AML-193 (cell line): ENCODE data around the gene FBXO17.
"Not testable (repeated sequence)": the region's sequence is repeated elsewhere in the genome, so short reads cannot be mapped to it uniquely, and the experiment has no call there.

Source experiments
- DNase-seq, 2 experiments: peaks; one replicate each; lab custom pipeline; 2025; lab: John Stamatoyannopoulos, UW

Gene FBXO17

DNA sequence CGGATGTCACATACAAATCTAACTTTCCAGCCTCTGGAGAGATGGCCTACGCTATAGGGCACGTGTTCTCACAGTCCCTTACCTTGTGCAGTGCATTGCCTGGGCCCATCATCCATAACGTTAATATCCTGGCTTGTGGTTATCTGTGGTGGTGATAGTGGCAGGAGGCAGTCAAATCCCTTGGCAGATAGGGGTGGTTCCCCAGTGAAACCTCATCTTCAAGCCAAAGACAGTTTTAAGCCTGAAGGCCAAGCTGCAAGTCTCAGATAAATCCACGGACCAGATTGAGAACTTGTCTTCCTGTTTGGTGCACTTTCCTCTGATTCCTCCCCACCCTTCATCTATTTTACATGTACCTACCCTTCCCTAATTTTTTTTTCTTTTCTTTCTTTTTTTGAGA, 4.3 kb upstream of the FBXO17 start:
- DNase-seq = no peak

DNA sequence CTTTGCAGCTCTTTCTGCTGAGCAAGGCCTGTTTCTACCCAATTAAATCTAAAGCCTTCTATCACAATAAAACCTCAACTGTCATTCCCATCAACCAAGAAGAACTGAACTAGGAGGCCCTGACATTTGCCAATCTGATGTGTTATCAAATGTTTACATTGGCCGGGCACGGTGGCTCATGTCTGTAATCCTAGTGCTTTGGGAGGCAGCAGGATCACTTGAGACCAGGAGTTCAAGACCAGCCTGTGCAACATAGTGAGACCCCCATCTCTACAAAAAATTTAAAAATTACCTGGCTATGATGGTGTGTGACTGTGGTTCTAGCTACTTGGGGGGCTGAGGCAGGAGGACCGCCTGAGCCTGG, 2.8 kb upstream of the FBXO17 start:
- no peak for DNase-seq

DNA sequence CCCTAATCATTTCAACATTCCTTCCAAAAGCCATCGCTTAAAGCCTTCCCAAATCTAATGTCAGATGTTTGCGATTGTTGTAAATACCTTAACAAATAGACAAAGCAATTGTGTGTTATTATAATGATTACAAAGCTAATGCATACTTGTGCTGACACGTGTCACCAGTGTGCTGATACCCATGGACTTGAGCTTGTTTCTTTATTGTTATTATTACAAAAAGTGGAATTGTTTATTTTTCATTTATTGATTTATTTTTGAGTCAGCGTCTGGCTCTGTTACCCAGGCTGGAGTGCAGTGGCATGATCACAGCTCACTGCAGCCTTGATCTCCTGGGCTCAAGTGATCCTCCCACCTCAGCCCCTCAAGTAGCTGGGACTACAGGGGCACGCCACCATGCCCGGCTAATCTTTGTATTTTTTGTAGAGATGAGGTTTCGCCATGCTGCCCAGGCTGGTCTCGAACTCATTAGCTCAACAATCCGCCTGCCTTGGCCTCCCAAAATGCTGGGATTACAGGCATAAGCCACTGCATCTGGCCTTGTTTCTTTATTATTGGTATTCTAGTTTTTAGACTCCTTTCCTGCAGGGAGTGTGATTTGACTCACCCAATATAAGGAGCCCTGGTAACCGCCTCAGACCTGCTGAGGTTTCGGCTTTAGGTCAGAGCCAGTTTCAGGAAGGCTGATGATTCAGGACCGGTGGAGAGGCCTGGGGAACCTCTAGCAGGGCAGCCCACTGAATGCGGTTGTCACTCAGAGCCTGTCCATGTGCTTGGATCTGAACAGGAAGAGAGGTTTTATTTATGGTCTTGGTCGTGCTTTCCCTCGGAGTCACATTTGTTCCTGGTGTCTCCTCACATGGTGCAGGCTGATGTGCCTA, 2.1 kb upstream of the FBXO17 start:
- no peak for DNase-seq

DNA sequence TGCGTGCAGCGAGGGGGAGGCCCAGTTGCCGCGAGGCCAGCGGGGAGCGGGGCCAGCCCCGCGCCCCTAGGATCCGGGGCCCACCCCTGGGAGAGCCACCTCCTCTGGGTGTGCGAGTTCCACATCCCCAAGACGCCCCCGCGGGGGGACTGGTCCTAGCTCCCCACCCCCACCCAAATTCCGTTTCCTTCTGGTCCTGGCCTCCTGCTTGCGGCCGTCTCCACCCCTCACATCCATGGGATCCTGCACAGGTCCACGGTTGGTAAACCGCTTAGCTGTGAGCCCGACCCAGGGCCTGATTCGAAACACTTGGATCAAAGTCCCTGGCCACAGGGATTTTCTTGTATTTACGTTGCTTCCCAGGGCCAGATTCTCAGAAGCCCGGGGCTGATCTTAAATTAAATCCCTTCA, 324 bp upstream of the FBXO17 start:
- no peak for DNase-seq

DNA sequence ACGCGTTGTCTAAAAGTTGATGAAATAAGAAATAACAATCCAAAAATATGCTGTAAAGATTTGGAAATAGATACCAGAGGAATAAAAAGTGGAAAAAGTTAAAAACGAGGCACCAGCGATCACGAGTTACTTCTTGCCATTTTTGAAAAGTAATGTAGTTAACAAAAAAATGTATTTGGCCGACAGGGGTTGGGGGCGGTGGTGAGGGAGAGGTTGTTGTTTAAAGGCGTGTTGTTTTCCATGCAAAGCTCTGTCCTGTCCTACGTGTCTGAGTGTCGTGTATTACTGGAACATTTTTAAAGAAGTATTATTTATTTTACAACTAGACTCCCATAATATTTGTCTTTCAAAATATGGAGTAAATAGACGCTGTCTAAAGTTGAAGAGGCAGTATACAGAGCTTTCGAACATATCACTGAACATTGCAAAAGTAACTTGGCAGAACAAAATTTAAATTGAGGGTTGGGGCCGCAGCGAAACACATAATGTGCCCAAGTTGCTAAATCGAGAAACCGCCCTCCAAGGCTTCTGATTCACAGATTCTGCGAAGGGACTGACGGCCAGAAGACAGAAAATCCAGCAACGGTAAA, 823 bp downstream of the FBXO17 start:
- no peak for DNase-seq

DNA sequence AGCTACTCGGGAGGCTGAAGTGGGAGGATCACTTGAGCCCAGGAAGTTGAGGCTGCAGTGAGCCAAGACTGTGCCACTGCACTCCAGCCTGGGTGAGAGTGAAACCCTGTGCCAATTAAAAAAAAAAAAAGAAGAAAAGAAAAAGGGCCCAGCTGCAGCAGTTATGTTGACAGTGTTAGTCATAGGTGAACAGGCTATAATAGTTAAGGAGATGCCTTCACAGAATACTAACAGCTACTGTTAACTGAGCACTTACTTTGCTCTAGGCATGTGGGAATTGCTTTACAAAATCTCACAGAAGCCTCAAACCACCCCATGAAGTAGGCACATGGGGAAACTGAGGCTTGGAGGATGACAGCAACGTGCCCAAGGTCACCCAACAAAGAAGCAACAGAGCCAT, 3.9 kb downstream of the FBXO17 start:
- no peak for DNase-seq

DNA sequence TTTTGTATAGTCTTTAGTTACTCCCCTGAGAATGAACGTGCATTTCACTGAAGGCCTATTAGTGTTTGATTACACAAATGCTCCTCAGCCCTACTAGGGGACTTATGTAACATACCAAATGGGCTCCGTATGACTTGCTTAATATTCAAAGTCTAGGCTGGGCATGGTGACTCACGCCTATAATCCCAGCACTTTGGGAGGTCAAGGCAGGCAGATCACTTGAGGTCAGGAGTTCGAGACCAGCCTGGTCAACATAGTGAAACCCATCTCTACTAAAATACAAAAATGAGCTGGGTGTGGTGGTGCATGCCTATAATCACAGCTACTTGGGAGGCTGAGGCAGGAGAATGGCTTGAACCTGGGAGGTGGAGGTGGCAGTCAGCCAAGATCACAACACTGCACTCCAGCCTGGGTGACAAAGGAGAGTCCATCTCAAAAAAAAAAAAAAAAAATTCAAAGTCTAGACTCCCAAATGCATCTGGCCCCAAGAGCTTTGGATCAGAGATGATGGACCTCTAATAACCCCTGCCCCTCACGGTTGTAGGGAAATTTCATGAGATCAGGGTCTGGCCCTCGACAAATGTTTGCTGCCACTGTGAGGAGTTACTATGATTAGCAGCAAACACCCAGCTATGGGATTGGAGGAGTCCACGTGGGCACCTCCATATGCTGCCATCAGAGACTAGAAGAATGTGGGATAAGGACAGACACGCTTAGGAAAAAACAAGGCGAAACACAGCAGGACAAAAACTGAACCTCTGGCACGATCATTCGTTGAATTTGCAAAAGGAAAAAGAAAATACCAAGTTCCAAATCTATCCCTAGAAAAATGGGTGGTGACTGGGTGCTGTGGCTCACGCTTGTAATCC, 4.6 kb downstream of the FBXO17 start:
- DNase-seq = no peak

DNA sequence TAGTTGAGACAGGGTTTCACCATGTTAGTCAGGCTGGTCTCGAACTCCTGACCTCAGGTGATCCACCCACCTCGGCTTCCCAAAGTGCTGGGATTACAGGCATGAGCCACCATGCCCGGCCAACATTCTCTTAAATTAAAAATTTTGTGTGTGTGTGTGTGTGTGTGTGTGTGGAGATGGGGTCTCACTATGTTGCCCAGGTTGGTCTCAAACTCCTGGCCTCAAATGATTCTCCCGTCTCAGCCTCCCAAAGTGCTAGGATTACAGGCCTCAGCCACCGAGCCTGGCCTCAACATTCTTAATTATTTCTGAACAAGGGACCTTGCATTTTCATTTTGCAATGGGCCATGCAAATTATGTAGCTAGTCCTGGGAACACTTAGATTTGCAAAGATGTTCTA, 9.4 kb downstream of the FBXO17 start:
- not testable (repeated sequence) for DNase-seq

DNA sequence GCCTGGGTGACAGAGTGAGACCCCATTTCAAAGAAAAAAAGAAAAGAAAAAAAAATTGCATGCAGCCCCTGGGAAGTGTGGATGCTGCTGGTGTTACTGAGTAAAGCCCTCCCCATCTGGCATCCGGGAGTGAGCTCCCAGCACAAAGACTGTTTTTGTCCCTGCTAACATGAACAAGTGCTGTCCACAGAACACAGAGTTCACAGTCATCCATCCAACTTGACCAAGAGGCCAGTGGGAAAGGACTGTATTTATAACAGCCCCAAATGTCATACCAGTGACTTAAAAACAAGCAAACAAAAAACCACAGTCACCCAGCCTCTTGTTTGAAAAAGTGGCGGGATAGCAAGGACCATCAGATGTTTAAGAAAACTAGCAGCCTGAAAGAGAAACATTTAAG, 10.8 kb downstream of the FBXO17 start:
- DNase-seq = no peak

DNA sequence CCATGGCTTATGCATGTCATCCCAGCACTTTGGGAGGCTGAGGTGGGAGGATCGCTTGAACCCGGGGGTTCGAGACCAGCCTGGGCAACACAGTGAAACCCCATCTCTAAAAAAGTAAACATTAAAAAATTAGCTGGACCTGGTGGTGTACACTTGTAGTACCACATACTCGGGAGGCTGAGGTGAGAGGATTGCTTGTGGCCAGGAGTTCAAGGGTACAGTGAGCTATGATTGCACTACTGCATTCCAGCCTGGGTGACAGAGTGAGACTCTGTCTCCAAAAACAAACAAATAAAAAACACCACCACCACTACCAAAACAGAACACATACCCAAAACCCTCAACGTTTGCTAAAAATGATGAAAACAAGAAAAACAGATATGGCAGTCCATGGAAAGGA, 15.9 kb downstream of the FBXO17 start:
- no peak for DNase-seq

DNA sequence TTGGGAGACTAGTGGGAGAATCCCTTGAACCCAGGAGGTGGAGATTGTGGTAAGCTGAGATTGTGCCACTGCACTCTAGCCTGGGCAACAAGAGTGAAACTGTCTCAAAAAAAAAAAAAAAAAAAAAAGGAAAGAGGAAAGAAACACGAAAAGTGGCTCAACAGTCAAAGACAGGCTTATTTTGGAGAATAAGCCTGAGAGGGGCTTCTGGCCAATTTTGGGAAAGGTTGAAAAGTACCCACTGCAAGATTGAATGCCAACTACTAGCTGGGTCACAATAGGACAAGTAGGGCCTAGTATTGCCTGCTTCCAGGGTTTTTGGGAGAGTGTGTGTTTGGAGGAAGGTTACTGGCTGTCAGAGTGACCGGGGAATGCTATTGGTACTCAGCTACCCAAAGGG, 17.2 kb downstream of the FBXO17 start:
- DNase-seq = no peak

DNA sequence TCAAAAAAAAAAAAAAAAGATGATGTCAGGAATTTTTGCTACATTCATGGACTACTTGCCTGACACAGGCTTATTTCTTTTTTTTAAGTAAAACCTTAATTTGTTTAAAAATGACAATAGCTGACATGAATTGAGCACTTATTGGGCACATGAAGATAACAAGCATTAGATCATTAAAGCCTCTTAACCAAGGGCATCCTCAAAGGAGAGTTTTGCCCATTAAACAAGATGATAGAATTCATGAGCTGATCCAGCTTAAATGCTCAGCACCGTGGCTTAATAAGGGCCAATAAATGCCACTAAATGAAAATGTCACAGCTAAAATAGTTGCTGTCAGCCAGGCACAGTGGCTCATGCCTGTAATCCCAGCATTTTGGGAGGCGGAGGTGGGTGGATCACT, 19.3 kb downstream of the FBXO17 start:
- no peak for DNase-seq

DNA sequence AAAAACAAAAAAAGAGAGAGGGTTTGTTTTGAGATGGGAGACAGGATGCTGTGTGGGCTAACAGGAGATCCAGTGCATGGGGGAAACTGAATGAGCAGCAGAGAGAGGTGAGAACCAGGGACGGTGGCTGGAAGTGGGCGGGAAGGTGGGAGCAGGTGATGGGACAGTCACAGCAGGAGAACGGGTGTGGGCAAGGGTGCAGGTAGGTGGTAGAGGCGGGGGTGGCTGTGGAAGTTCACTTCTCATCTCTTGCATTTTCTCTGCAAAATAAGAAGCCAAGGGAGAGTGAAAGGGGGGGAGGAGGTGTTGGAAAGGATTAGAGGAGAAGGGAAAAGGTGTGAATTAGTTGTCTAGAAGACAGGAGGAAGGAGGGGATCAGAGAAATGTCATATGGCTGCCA, 21.9 kb downstream of the FBXO17 start:
- DNase-seq = no peak

DNA sequence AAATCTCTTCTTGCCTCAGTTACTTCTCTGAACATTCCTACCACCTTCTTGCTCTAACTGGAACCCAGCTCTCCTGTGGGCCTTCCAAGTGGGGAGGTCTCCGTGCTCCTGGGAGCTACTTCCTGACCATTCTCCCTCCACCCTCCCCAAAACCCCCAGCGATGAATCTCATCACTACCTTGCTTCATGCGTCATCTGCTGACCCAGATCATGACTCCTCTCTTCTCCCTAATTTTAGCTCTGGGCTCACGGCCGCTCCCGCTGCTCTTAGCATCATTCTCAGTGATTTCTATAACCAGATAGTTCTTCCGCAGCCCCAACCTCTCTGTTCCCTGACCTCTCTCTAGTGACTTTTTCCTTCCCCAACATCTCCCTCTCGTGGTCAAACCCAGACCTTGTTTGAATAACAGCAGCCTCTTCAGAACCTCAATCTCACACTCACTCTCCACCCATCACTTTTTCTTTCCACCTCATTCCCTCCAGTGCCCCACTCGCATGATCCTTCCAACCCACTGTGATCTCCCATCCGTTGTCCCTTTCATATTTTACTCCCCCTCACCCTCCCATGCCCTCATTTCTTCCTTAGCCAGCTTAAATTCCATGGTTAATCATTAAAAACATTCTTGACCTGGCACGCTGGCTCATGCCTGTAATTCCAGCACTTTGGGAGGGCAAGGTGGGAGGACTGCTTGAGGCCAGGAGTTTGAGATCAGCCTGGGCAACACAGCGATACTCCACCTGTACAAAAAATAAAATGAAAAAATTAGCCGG, 23.0 kb downstream of the FBXO17 start:
- peak; percentile 43 to 47 for DNase-seq

DNA sequence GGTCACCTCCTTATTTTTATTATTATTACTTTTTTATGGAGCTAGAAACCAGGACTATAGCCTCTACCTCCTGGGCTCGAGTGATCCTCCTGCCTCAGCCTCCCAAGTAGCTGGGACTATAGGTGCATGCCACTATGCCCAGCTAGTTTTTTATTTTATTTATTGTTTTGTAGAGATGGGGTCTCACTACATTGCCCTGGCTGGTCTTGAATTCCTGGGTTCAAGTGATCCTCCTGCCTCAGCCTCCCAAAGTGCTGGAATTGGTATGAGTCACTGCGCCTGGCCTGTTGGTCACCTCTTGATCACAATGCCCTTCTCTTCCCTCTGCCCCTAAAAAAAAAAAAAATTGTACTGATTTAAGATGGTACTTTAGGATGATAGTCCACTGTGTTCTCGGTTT, 24.4 kb downstream of the FBXO17 start:
- no peak for DNase-seq

DNA sequence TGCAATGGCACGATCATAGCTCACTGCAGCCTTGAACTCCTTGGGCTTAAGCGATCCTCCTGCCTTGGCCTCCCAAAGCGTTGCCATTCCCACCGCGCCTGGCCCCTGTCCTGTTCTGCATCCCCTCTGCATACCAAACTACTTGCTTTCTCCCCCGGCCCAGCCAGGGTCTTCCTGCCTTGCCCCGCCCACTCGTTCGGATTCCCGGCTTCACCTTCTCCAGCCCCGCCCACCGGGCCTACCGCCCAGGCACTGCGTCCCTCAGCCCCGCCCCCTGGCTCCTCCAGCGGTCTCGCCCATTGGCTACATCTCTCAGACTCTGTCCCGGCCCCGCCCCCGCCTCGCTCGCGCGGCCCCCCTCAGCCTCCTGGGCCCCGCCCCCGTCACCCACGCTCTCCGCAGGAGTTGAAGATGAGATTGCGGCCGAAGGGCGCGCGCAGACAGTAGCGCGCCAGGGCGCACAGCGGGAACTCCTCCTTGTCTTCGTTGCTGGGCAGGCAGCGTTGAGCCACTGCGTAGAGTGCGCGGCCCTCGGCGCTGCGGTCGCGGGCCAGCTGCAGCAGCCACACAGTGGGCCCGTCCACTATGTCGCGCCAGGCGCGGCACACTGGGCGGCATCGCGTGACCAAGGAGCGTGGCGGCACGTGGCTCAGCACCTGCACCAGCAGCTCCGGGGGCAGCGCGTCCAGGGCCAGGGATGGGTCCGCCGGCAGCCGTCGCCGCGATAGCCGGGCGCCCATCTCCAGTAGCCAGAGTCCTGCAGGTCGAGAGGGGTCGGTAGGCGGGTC, 25.8 kb downstream of the FBXO17 start:
- no peak for DNase-seq

DNA sequence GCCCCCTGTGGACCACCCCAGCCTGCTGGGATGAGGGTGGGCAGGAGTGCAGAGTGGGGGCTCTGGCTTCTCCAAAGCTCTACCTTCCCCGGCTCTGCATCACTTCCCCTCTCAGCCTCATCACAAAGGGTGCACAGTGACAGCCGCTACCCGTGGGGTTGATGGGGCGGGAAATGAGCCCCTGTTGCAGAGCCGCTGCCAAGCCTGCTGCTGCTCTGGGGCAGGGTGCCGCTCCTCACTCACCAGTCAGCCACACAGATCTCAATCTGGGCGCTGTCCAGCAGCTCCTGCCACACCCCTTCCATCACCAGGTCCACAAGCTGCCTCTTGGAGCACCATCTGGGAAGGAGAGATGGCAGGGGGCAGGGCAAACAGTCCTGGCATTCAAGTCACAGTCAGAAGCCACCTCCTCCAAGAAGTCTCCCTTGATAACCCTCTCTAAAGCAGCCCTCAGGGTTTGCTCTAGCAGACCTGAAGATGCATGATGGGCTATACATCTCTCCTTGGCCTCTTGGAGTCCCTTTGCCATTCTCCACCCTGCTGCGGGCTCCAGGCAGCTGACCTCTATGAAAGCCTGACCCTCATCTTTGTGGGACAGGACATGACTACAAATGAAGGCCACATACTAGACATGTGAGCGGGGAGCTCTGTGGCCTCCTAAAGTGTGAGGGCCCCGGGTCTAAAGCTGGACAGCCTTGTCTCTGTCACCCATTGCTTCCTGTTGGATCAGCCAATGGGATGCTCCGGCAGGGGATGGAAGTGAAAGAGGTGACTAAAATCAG, 29.1 kb downstream of the FBXO17 start:
- DNase-seq = no peak

DNA sequence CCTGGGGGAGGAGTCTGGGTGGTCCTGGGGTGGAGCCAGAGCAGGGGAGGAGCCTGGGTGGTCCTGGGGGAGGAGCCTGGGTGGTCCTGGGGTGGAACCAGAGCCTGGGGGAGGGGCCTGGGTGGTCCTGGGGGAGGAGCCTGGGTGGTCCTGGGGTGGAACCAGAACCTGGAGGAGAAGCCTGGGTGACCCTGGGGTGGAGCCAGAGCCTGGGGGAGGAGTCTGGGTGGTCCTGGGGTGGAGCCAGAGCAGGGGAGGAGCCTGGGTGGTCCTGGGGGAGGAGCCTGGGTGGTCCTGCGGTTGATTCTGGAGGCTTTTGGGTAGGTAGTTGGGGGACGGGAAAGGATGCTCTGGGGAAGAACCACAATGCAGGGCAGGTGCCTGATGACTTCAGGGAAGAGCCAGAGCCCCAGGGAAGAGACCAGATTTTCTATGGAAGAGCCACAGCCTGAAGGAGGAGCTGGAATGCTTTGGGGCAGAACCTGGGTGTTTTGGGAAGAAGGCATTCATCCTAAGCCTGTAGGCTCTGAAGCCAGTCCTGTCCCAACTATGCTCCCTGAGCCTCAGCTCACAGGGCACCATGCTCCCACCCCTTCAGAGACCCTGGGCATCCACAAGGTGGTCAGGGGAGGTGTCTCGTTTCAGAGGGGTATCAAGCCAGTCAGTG, 29.8 kb downstream of the FBXO17 start:
- no peak for DNase-seq

DNA sequence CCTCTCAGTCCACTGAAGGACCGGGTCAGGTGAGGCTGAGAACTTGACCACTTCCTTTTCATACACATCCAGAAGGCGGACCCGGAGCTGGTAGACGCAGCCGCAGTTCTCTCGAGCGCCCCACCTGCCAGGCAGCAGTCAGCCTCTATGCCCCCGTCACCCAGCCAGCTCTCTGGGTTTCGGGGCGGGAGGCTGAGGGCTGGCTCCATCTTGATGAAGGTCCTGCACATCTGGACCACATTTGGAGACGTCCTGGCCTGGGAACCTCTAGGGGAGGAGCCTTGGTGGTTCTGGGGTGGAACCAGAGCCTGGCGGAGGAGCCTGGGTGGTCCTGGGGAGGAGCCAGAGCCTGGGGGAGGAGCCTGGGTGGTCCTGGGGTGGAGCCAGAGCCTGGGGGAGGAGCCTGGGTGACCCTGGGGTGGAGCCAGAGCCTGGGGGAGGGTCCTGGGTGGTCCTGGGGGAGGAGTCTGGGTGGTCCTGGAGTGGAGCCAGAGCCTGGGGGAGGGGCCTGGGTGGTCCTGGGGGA, 30.5 kb downstream of the FBXO17 start:
- no peak for DNase-seq
